Endothelial cell of umbilical vein (primary cell): Measurements from ENCODE around the gene TAS2R1. TPM values are rescaled to one million over a fixed set of nuclear protein-coding genes. Genes with fewer than 3 reads are reported as not detected.

Experiments
- BruUV-seq: library from RNA; stranded (reverse); fragments of 400-500 nt; replicated peaks from 2 replicates; lab custom pipeline; 2021; lab: Mats Ljungman, UMichigan
- CTCF ChIA-PET: fragments of 300-600, 350-600 bp; sonication (Branson Sonifier 250); formaldehyde crosslinking; loops from one replicate; lab custom pipeline; 2021; ENCODE audit warnings: antibody characterized with exemption, inconsistent platforms; lab: Charles Lee
- POLR2A ChIA-PET: fragments of 300-600, 350-600 bp; sonication (Branson Sonifier 250); formaldehyde crosslinking; loops from one replicate; lab custom pipeline; 2021; ENCODE audit warnings: antibody characterized with exemption, inconsistent platforms; lab: Charles Lee
- DNase-seq: peaks from one replicate; pipeline ENCODE4 v3.0.0-alpha.2; 2011; ENCODE audit warnings: low read depth, low spot score
- FAIRE-seq: peaks from 2 replicates; lab custom pipeline; 2011; peaks lifted over from hg19 to GRCh38; lab: Jason Lieb, UNC
- H2AFZ ChIP-seq: 2 replicates; pipeline ENCODE4 v1.6.0; 2012; ENCODE audit warnings: low read depth, low read length, control low read depth, inconsistent platforms
- H3K27ac ChIP-seq: 2 replicates; pipeline ENCODE4 v1.5.1; 2011; ENCODE audit warnings: low read depth, mild to moderate bottlenecking, control low read depth, low read length, moderate library complexity; ENCODE audit not compliant: insufficient read depth
- H3K27me3 ChIP-seq, 2 experiments: 2 replicates each; pipeline versions ENCODE4 v1.6.0 to v1.6.1; 2011; ENCODE audit warnings: low read length in 2 of 2, mixed read lengths in 1 of 2; ENCODE audit not compliant: control insufficient read depth in 2 of 2, insufficient read depth in 2 of 2
- H3K36me3 ChIP-seq, 2 experiments: 2 replicates in 1 of 2; 3 replicates in 1 of 2; pipeline ENCODE4 v1.5.1; 2011; ENCODE audit warnings: low read length in 2 of 2, mild to moderate bottlenecking in 1 of 2, moderate library complexity in 1 of 2; ENCODE audit not compliant: control insufficient read depth in 2 of 2, insufficient read depth in 2 of 2; ENCODE audit errors: extremely low read depth in 1 of 2
- H3K4me1 ChIP-seq: 3 replicates; pipeline ENCODE4 v1.5.1; 2011; ENCODE audit warnings: mild to moderate bottlenecking, low read length; ENCODE audit not compliant: control insufficient read depth, insufficient read depth; ENCODE audit errors: extremely low read depth
- H3K4me2 ChIP-seq: 2 replicates; pipeline ENCODE4 v1.6.1; 2011; ENCODE audit warnings: low read length, control low read depth, mixed read lengths; ENCODE audit not compliant: insufficient read depth
- H3K4me3 ChIP-seq, 3 experiments: fragments of 200-600 bp in 1 of 3; sonication (generic), shearing (Covaris generic) in 1 of 3; replicated peaks in 1 of 3; 2 replicates each; pipeline ENCODE4 v1.5.1; 2011 to 2016; ENCODE audit warnings: control low read depth in 3 of 3, low read length in 3 of 3, mild to moderate bottlenecking in 2 of 3, inconsistent platforms in 1 of 3, low read depth in 1 of 3, moderate library complexity in 1 of 3; ENCODE audit not compliant: insufficient read depth in 1 of 3
- H3K79me2 ChIP-seq: 2 replicates; pipeline ENCODE4 v1.6.0; 2012; ENCODE audit warnings: low read length, inconsistent platforms; ENCODE audit not compliant: control insufficient read depth, insufficient read depth
- H3K9ac ChIP-seq: replicated peaks from 2 replicates; pipeline ENCODE3; 2011; ENCODE audit warnings: low read length, control low read depth; ENCODE audit not compliant: insufficient read depth; ENCODE audit errors: extremely low read depth
- H3K9me1 ChIP-seq: replicated peaks from 3 replicates; pipeline ENCODE4 v1.6.0; 2011; ENCODE audit warnings: mild to moderate bottlenecking, low read length; ENCODE audit not compliant: control insufficient read depth, insufficient read depth; ENCODE audit errors: extremely low read depth
- H3K9me3 ChIP-seq: replicated peaks from 2 replicates; pipeline ENCODE4 v1.5.1; 2012; ENCODE audit warnings: low read length, inconsistent platforms; ENCODE audit not compliant: control insufficient read depth, insufficient read depth
- H4K20me1 ChIP-seq: replicated peaks from 2 replicates; pipeline ENCODE3; 2011; ENCODE audit warnings: mild to moderate bottlenecking, low read length; ENCODE audit not compliant: control insufficient read depth, insufficient read depth; ENCODE audit errors: extremely low read depth
- EZH2 ChIP-seq: IDR thresholded peaks from 2 replicates; pipeline ENCODE4 v1.6.1; 2012; ENCODE audit warnings: borderline replicate concordance, low read depth, mild to moderate bottlenecking, moderate library complexity, low read length, inconsistent platforms; ENCODE audit not compliant: severe bottlenecking
- FOS ChIP-seq: IDR thresholded peaks from 2 replicates; pipeline ENCODE4 v1.6.1; 2011; ENCODE audit warnings: mild to moderate bottlenecking, low read length, moderate library complexity, borderline replicate concordance; ENCODE audit not compliant: insufficient read depth
- GATA2 ChIP-seq: IDR thresholded peaks from 2 replicates; pipeline ENCODE4 v1.7.0; 2011; ENCODE audit warnings: low read depth, mild to moderate bottlenecking, moderate library complexity, mixed read lengths, low read length; ENCODE audit not compliant: insufficient read length, insufficient read depth
- JUN ChIP-seq: IDR thresholded peaks from 2 replicates; pipeline ENCODE4 v1.6.1; 2011; ENCODE audit warnings: borderline replicate concordance, low read depth; ENCODE audit not compliant: insufficient read length, insufficient read depth
- MYC ChIP-seq: IDR thresholded peaks from one replicate; pipeline ENCODE4 v1.6.1; 2011; ENCODE audit warnings: mild to moderate bottlenecking, low read depth, low read length
- POLR2A ChIP-seq: IDR thresholded peaks from 2 replicates; pipeline ENCODE4 v1.6.1; 2012; ENCODE audit warnings: low read depth, mild to moderate bottlenecking, control low read depth, low read length
- POLR2AphosphoS5 ChIP-seq: IDR thresholded peaks from 2 replicates; pipeline ENCODE4 v1.6.1; 2012; ENCODE audit warnings: low read depth, mild to moderate bottlenecking, control low read depth, low read length, moderate library complexity; ENCODE audit not compliant: insufficient read depth
- dilution Hi-C: fragments of 300-500 bp; cut with MboI; formaldehyde crosslinking; loops from one replicate; pipeline ENCODE4 v1.15.0; 2019; ENCODE audit warnings: low sequenced_read_pairs; ENCODE audit not compliant: extremely low pct_ligation_motif_present
- intact Hi-C: fragments of 100-400 bp; cut with micrococcal nuclease; formaldehyde crosslinking; loops from one replicate; pipeline ENCODE4 v1.10.0; 2022
- polyA plus RNA-seq, 4 experiments: library from polyadenylated mRNA; depleted of rRNA in 3 of 4; stranded (reverse) in 3 of 4; unstranded in 1 of 4; fragments of >200 nt; gene quantifications; 2 replicates each; pipeline versions ENCODE4 v1.2.1 to v1.2.3, GENCODE V29; 2011 to 2012; ENCODE audit warnings: missing spikeins in 1 of 4
- total RNA-seq: library from RNA; stranded (reverse); gene quantifications from 2 replicates; pipeline ENCODE4 v1.2.3, GENCODE V29; 2021
- TF ChIP-seq, protein P1 (sequence below): IDR thresholded peaks from 2 replicates; pipeline ENCODE4 v1.6.1; 2011; ENCODE audit not compliant: insufficient read depth, insufficient read length
- TF ChIP-seq, protein P2 (sequence below), 2 donors: IDR thresholded peaks; 1 replicate in 1 of 2; 2 replicates in 1 of 2; pipeline ENCODE4 v1.5.1; 2011; ENCODE audit warnings: low read length in 2 of 2, mild to moderate bottlenecking in 2 of 2, moderate library complexity in 2 of 2, control low read depth in 1 of 2, inconsistent platforms in 1 of 2, low read depth in 1 of 2; ENCODE audit not compliant: insufficient read depth in 1 of 2; ENCODE audit errors: extremely low read depth in 1 of 2

Gene TAS2R1
- total and polyA plus RNA-seq, 2 donors (not counting 3 experiments of a cell fraction or from before 2014, with no cell fraction given) = not detected

DNA sequence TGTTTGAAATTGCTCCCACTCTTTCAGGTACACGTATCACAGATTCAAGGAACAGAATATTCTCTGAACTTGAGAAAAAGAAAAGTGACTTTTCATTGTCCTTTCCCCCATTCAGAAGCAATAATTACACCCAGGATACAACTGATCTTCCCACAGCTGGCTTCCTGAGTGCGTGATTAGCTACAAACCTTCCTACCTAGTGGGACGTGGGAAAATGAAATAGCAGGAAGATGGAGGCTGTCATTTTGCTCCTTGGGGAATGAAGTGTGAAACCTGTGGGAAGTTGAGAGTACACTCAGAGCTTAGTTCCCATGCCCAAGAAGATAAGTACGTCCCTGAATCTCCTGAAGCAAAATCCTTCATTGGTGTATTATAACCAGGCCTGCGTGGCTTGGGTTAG, 2.6 kb downstream of the TAS2R1 start:
- Histone ChIP-seq H3K9ac (no peak overlapping the region), H3K9me3 (peaks cover 2% of the 10 kb centered on the region), H3K27ac (no peak overlapping the region), H3K4me2 (no peak overlapping the region), H3K4me1 (no peaks in the 10 kb centered on the region), H4K20me1 (no peaks in the 10 kb centered on the region), H3K36me3 (no peaks in the 10 kb centered on the region), H3K27me3 (no peaks in the 10 kb centered on the region), H3K9me1 (no peaks in the 10 kb centered on the region), H3K4me3 (no peak overlapping the region), H2AFZ (no peak overlapping the region), H3K79me2 (no peaks in the 10 kb centered on the region)
- intact Hi-C loops = no loop called here
- POLR2A ChIA-PET = no interaction called here
- FAIRE-seq (no peak), DNase-seq (no peak)
- CTCF ChIA-PET = no interaction called here
- TF ChIP-seq, protein P1, sequence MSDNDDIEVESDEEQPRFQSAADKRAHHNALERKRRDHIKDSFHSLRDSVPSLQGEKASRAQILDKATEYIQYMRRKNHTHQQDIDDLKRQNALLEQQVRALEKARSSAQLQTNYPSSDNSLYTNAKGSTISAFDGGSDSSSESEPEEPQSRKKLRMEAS = no peak
- TF ChIP-seq EZH2 (no peak), GATA2 (no peak), JUN (no peak), POLR2A (no peak), FOS (no peak), MYC (no peak), POLR2AphosphoS5 (no peak)
- TF ChIP-seq, protein P2, sequence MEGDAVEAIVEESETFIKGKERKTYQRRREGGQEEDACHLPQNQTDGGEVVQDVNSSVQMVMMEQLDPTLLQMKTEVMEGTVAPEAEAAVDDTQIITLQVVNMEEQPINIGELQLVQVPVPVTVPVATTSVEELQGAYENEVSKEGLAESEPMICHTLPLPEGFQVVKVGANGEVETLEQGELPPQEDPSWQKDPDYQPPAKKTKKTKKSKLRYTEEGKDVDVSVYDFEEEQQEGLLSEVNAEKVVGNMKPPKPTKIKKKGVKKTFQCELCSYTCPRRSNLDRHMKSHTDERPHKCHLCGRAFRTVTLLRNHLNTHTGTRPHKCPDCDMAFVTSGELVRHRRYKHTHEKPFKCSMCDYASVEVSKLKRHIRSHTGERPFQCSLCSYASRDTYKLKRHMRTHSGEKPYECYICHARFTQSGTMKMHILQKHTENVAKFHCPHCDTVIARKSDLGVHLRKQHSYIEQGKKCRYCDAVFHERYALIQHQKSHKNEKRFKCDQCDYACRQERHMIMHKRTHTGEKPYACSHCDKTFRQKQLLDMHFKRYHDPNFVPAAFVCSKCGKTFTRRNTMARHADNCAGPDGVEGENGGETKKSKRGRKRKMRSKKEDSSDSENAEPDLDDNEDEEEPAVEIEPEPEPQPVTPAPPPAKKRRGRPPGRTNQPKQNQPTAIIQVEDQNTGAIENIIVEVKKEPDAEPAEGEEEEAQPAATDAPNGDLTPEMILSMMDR (IDR thresholded peaks at IDR 0.05; ENCODE audit: extremely low read depth in 1 of 2, insufficient read depth in 1 of 2, low read depth in 1 of 2, low read length in 2 of 2) = no peak
- dilution Hi-C loops = no loop called here
- no TSS peak for BruUV-seq
